GM19238 (cell line): ENCODE results near the gene KCNJ8.
"Not testable (repeated sequence)": the region's sequence is repeated elsewhere in the genome, so short reads cannot be mapped to it uniquely, and the experiment has no call there.

ENCODE experiments used
- DNase-seq: peaks from one replicate; pipeline ENCODE4 v3.0.0; 2011; ENCODE audit warnings: low spot score; ENCODE audit not compliant: insufficient read length

KCNJ8 gene

GRCh38 chr12:21788089-21788983, 13.8 kb upstream of the KCNJ8 start:
- DNase-seq = no peak

GRCh38 chr12:21786041-21786531, 11.6 kb upstream of the KCNJ8 start:
- no peak for DNase-seq

GRCh38 chr12:21782723-21783122, 8.2 kb upstream of the KCNJ8 start:
- DNase-seq = not testable (repeated sequence)

GRCh38 chr12:21780786-21781185, 6.3 kb upstream of the KCNJ8 start:
- no peak for DNase-seq

GRCh38 chr12:21776175-21776574, 1.7 kb upstream of the KCNJ8 start:
- DNase-seq = no peak

GRCh38 chr12:21775133-21775820, 771 bp upstream of the KCNJ8 start:
- no peak for DNase-seq

GRCh38 chr12:21773806-21774205, 700 bp downstream of the KCNJ8 start:
- no peak for DNase-seq

GRCh38 chr12:21773263-21773741, 1.2 kb downstream of the KCNJ8 start:
- no peak for DNase-seq

GRCh38 chr12:21771311-21771710, 3.2 kb downstream of the KCNJ8 start:
- DNase-seq = no peak

- DNase-seq = no peak
Observed at GRCh38 chr12:21769307-21769706, 5.2 kb downstream of the KCNJ8 start.

GRCh38 chr12:21766403-21766802, 8.1 kb downstream of the KCNJ8 start:
- DNase-seq = no peak

GRCh38 chr12:21764950-21765349, 9.6 kb downstream of the KCNJ8 start:
- no peak for DNase-seq

- no peak for DNase-seq
Observed at GRCh38 chr12:21764065-21764464, 10.4 kb downstream of the KCNJ8 start.

GRCh38 chr12:21763531-21763930, 11.0 kb downstream of the KCNJ8 start:
- no peak for DNase-seq

GRCh38 chr12:21759737-21760136, 14.8 kb downstream of the KCNJ8 start:
- DNase-seq = no peak

- DNase-seq = no peak
Observed at GRCh38 chr12:21757735-21758134, 16.8 kb downstream of the KCNJ8 start.

GRCh38 chr12:21756699-21757098, 17.8 kb downstream of the KCNJ8 start:
- DNase-seq = no peak

GRCh38 chr12:21751517-21751916, 23.0 kb downstream of the KCNJ8 start:
- DNase-seq = no peak

- DNase-seq = no peak
Observed at GRCh38 chr12:21745258-21745657, 29.2 kb downstream of the KCNJ8 start.

GRCh38 chr12:21731144-21731543, 43.4 kb downstream of the KCNJ8 start:
- DNase-seq = no peak

- no peak for DNase-seq
Observed at GRCh38 chr12:21725731-21726130, 48.8 kb downstream of the KCNJ8 start.

GRCh38 chr12:21718944-21719650, 55.4 kb downstream of the KCNJ8 start:
- no peak for DNase-seq
